GM23338 (cell line): ENCODE results near the gene PLPPR5. TPM values are rescaled to one million over a fixed set of nuclear protein-coding genes. Genes with fewer than 3 reads are reported as not detected.

Experiments
- ATAC-seq: fragments of 200-7000 bp; cut with Tn5 transposase; 3 replicates; pipeline ENCODE4 v1.9.1; 2020
- DNase-seq: peaks from one replicate; pipeline ENCODE4 v3.0.0-alpha.2; 2015; ENCODE audit warnings: low spot score
- H2AFZ ChIP-seq: fragments of 200-600 bp; sonication (generic); 2 replicates; pipeline ENCODE4 v1.8.0; 2016; ENCODE audit warnings: antibody characterized with exemption, mild to moderate bottlenecking, moderate library complexity
- H3F3A ChIP-seq: fragments of 200-600 bp; sonication (generic); replicated peaks from 2 replicates; pipeline ENCODE4 v1.8.0; 2017; ENCODE audit warnings: antibody characterized with exemption, mixed run types, low read depth
- H3K27ac ChIP-seq: fragments of 200-600 bp; sonication (generic); 2 replicates; pipeline ENCODE4 v1.6.1; 2016; ENCODE audit warnings: low read depth
- H3K27me3 ChIP-seq: fragments of 200-600 bp; sonication (generic); 2 replicates; pipeline ENCODE4 v1.8.0; 2016; ENCODE audit warnings: mild to moderate bottlenecking, mixed run types, moderate library complexity; ENCODE audit not compliant: insufficient read depth
- H3K36me3 ChIP-seq: fragments of 200-600 bp; sonication (generic); 2 replicates; pipeline ENCODE4 v1.8.0; 2016; ENCODE audit warnings: mild to moderate bottlenecking; ENCODE audit not compliant: insufficient read depth
- H3K4me1 ChIP-seq: fragments of 200-600 bp; sonication (generic); 2 replicates; pipeline ENCODE4 v1.8.0; 2016; ENCODE audit warnings: mild to moderate bottlenecking, moderate library complexity; ENCODE audit not compliant: insufficient read depth
- H3K4me2 ChIP-seq: fragments of 200-600 bp; sonication (generic); 2 replicates; pipeline ENCODE4 v1.7.1; 2017; ENCODE audit warnings: mixed run types
- H3K4me3 ChIP-seq: fragments of 200-600 bp; sonication (generic); 2 replicates; pipeline ENCODE4 v1.6.1; 2016; ENCODE audit warnings: mixed run types
- H3K79me2 ChIP-seq: fragments of 200-600 bp; sonication (generic); replicated peaks from 2 replicates; pipeline ENCODE4 v1.8.0; 2017; ENCODE audit warnings: mild to moderate bottlenecking; ENCODE audit not compliant: insufficient read depth
- H3K9me2 ChIP-seq: fragments of 200-600 bp; sonication (generic); 2 replicates; pipeline ENCODE4 v1.8.0; 2017; ENCODE audit not compliant: insufficient read depth
- H4K20me1 ChIP-seq: fragments of 200-600 bp; sonication (generic); replicated peaks from 2 replicates; pipeline ENCODE4 v1.8.0; 2017; ENCODE audit warnings: mild to moderate bottlenecking; ENCODE audit not compliant: insufficient read depth
- H3K27ac Mint-ChIP-seq: 2 replicates; pipeline ENCODE4 v1.8.0; 2020; ENCODE audit warnings: inconsistent platforms, mild to moderate bottlenecking, moderate library complexity, mixed read lengths
- H3K27me3 Mint-ChIP-seq: 3 replicates; pipeline ENCODE4 v1.8.0; 2022; ENCODE audit warnings: low read depth, mild to moderate bottlenecking, moderate library complexity, mixed read lengths, inconsistent platforms; ENCODE audit not compliant: insufficient read depth, poor library complexity
- H3K36me3 Mint-ChIP-seq: 3 replicates; pipeline ENCODE4 v1.8.0; 2021; ENCODE audit warnings: low read depth, mild to moderate bottlenecking, inconsistent platforms, moderate library complexity, mixed read lengths
- H3K4me1 Mint-ChIP-seq: 3 replicates; pipeline ENCODE4 v1.8.0; 2020; ENCODE audit warnings: mild to moderate bottlenecking, inconsistent platforms, mixed read lengths
- H3K4me3 Mint-ChIP-seq: 3 replicates; pipeline ENCODE4 v1.8.0; 2021; ENCODE audit warnings: moderate library complexity, mild to moderate bottlenecking, inconsistent platforms, mixed read lengths
- H3K9me3 Mint-ChIP-seq: 3 replicates; pipeline ENCODE4 v1.8.0; 2020; ENCODE audit warnings: moderate library complexity, mild to moderate bottlenecking, inconsistent platforms, mixed read lengths
- CREB1 ChIP-seq: fragments of 250-450 bp; sonication (Bioruptor Pico); IDR thresholded peaks from 2 replicates; pipeline ENCODE4 v1.5.0; 2020; ENCODE audit warnings: low read depth, mild to moderate bottlenecking, moderate library complexity
- CTCF ChIP-seq, 2 experiments: fragments of 200-600 bp in 1 of 2; sonication (generic) in 1 of 2; conservative IDR thresholded peaks; 2 replicates each; pipeline versions ENCODE4 v1.5.1 to v1.6.1; 2016 to 2017; ENCODE audit warnings: antibody characterized with exemption in 2 of 2, low read depth in 2 of 2, mild to moderate bottlenecking in 2 of 2, moderate library complexity in 1 of 2
- JUNB ChIP-seq: IDR thresholded peaks from one replicate; pipeline ENCODE4 v1.6.1; 2016; ENCODE audit warnings: antibody characterized with exemption; ENCODE audit not compliant: unreplicated experiment
- NANOG ChIP-seq: IDR thresholded peaks from 2 replicates; pipeline ENCODE4 v1.6.1; 2016; ENCODE audit warnings: antibody characterized with exemption, borderline replicate concordance
- REST ChIP-seq: IDR thresholded peaks from one replicate; pipeline ENCODE4 v1.6.1; 2018; ENCODE audit warnings: antibody characterized with exemption; ENCODE audit not compliant: unreplicated experiment
- ZNF114 ChIP-seq: fragments of 250-450 bp; sonication (Bioruptor Pico); IDR thresholded peaks from 2 replicates; pipeline ENCODE4 v1.5.0; 2020; ENCODE audit warnings: mild to moderate bottlenecking, moderate library complexity
- ZNF331 ChIP-seq: fragments of 250-450 bp; sonication (Bioruptor Pico); IDR thresholded peaks from 2 replicates; pipeline ENCODE4 v1.5.0; 2020; ENCODE audit warnings: low read depth, mild to moderate bottlenecking, moderate library complexity
- polyA plus RNA-seq: library from polyadenylated mRNA; unstranded; fragments of >200 nt; fragmentation: Nextera tagmentation; extraction: Ambion mirVana; gene quantifications from 2 replicates; pipeline ENCODE4 v1.2.1, GENCODE V29; 2016
- total RNA-seq: library from RNA; depleted of rRNA; stranded (reverse); fragments of >200 nt; shearing (Covaris generic); gene quantifications from 2 replicates; pipeline ENCODE4 v1.2.3, GENCODE V29; 2014

PLPPR5 gene
- total and polyA plus RNA-seq, 2 experiments from 2014 or later: 3.2 to 4.2 TPM

- Histone ChIP-seq H3K36me3 (no peaks in the 10 kb centered on the region), H3K27me3 (no peaks in the 10 kb centered on the region), H2AFZ (no peak overlapping the region), H3K4me3 (no peak overlapping the region), H3F3A (no peaks in the 10 kb centered on the region), H3K4me1 (no peaks in the 10 kb centered on the region), H3K79me2 (no peaks in the 10 kb centered on the region), H3K27ac (no peak overlapping the region), H3K4me2 (no peak overlapping the region), H4K20me1 (no peaks in the 10 kb centered on the region), H3K9me2 (0 out of 2 replicates have a peak, but pooled peaks cover 4% of the 10 kb centered on the region)
- no peak overlapping the region for H3K27ac Mint-ChIP-seq
- H3K9me3 Mint-ChIP-seq: no peaks in the 10 kb centered on the region
- 0 out of 4 replicates have a peak, but pooled peaks of 1 of the 2 experiments have one; percentile 9 for TF ChIP-seq CTCF (conservative IDR thresholded peaks at IDR 0.05; ENCODE audit: low read depth in 2 of 2)
- TF ChIP-seq REST: no peak
- H3K4me1 Mint-ChIP-seq: no peaks in the 10 kb centered on the region
- H3K4me3 Mint-ChIP-seq: no peak overlapping the region
- no peaks in the 10 kb centered on the region for H3K36me3 Mint-ChIP-seq
- ATAC-seq (no peak), DNase-seq (no peak)
- H3K27me3 Mint-ChIP-seq: no peaks in the 10 kb centered on the region
Observed at GRCh38 chr1:98940069-98940721, 64.5 kb downstream of the PLPPR5 start.

DNA sequence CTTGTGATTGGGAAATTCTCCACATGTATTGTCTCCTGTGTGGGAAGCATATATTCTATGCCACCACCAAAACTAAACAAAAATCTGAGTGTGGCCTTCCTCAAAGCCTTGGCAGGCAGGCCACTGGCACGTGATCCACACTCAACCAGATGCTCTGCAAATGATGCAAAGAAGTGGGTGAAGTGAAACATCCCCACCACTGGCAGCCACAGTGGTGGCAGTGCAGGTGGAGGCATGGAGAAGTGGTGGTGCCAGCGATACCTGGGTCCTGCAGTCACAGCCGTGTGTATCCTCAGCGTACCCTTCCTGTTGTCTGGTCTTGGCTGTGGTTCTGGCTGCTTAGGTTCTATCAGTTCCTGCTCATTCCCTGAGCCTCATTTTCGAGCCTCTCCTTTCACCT lies 65.2 kb downstream of the PLPPR5 start:
- DNase-seq (no peak), ATAC-seq (no peak)
- no peaks in the 10 kb centered on the region for H3K79me2 ChIP-seq
- Mint-ChIP-seq H3K36me3 (no peaks in the 10 kb centered on the region), H3K9me3 (no peaks in the 10 kb centered on the region), H3K4me3 (no peak overlapping the region), H3K27ac (no peak overlapping the region), H3K4me1 (no peaks in the 10 kb centered on the region), H3K27me3 (no peaks in the 10 kb centered on the region)
- no peak overlapping the region for H3K27ac ChIP-seq
- H2AFZ ChIP-seq: no peak overlapping the region
- H3K27me3 ChIP-seq: no peaks in the 10 kb centered on the region
- peaks cover 5% of the 10 kb centered on the region; the same call in 1 of the 2 replicates for H3K9me2 ChIP-seq
- H3K4me1 ChIP-seq: no peaks in the 10 kb centered on the region
- no peak overlapping the region for H3K4me3 ChIP-seq
- H3K4me2 ChIP-seq: no peak overlapping the region
- no peaks in the 10 kb centered on the region for H3F3A ChIP-seq
- H3K36me3 ChIP-seq: no peaks in the 10 kb centered on the region
- no peaks in the 10 kb centered on the region for H4K20me1 ChIP-seq
- no peak for TF ChIP-seq NANOG
- TF ChIP-seq ZNF331 (CRISPR knock-in tag): no peak
- no peak for TF ChIP-seq ZNF114 (CRISPR knock-in tag)
- TF ChIP-seq JUNB: no peak
- no peak for TF ChIP-seq CREB1 (CRISPR knock-in tag)
- no peak for TF ChIP-seq CTCF (conservative IDR thresholded peaks at IDR 0.05; ENCODE audit: low read depth in 2 of 2)
